Activated CD4-positive, alpha-beta T cell treated with anti-CD3 and anti-CD28 coated beads, Interleukin-2, Interleukin-4, amounts not matched to agents 100 ng/mL and 50 ng/mL, durations not matched to agents 16 hours and 8 hours (primary cell): ENCODE data around the gene CR1.
"Not testable (repeated sequence)": the region's sequence is repeated elsewhere in the genome, so short reads cannot be mapped to it uniquely, and the experiment has no call there.

Source experiments
- DNase-seq: peaks from one replicate; pipeline ENCODE4 v3.0.0-alpha.2; 2020; ENCODE audit warnings: low spot score

CR1 gene

GRCh38 chr1:207495801-207496792 is at the start of gene CR1:
CR1 (plus strand) TSS chr1:207496157; CDS start chr1:207496268, 111 bp downstream.
- DNase-seq, result no peak

- DNase-seq, result no peak
Observed at GRCh38 chr1:207453710-207454045, 42.3 kb upstream of the CR1 start.

GRCh38 chr1:207454046-207454964 is 41.7 kb upstream of the CR1 start, which contains the start of gene CR2:
CR2 (plus strand) TSS chr1:207454328; CDS start chr1:207454419, 91 bp downstream.
- DNase-seq, result no peak

- no peak for DNase-seq
Observed at GRCh38 chr1:207455183-207455754, 40.7 kb upstream of the CR1 start.

GRCh38 chr1:207458414-207458813 is 37.5 kb upstream of the CR1 start:
- DNase-seq, result no peak

- DNase-seq, result peak; percentile 13
Observed at GRCh38 chr1:207459008-207459407, 36.9 kb upstream of the CR1 start.

- no peak for DNase-seq
Observed at GRCh38 chr1:207461649-207462048, 34.3 kb upstream of the CR1 start.

GRCh38 chr1:207462535-207462934 is 33.4 kb upstream of the CR1 start:
- no peak for DNase-seq

GRCh38 chr1:207463021-207463420 is 32.9 kb upstream of the CR1 start:
- DNase-seq, result no peak

- no peak for DNase-seq
Observed at GRCh38 chr1:207463571-207463970, 32.4 kb upstream of the CR1 start.

- DNase-seq, result no peak
Observed at GRCh38 chr1:207470927-207471326, 25.0 kb upstream of the CR1 start.

GRCh38 chr1:207474210-207474609 is 21.7 kb upstream of the CR1 start:
- no peak for DNase-seq

GRCh38 chr1:207486198-207486597 is 9.8 kb upstream of the CR1 start:
- no peak for DNase-seq

- no peak for DNase-seq
Observed at GRCh38 chr1:207487636-207488035, 8.3 kb upstream of the CR1 start.

- no peak for DNase-seq
Observed at GRCh38 chr1:207493212-207493611, 2.7 kb upstream of the CR1 start.

- DNase-seq, result no peak
Observed at GRCh38 chr1:207494171-207494570, 1.8 kb upstream of the CR1 start.

GRCh38 chr1:207495281-207495680 is 676 bp upstream of the CR1 start:
- DNase-seq, result not testable (repeated sequence)

GRCh38 chr1:207497941-207498340 is 2.0 kb downstream of the CR1 start:
- no peak for DNase-seq

GRCh38 chr1:207499573-207499972 is 3.6 kb downstream of the CR1 start:
- DNase-seq, result peak; percentile 57

- DNase-seq, result peak; percentile 60
Observed at GRCh38 chr1:207500306-207500705, 4.3 kb downstream of the CR1 start.

GRCh38 chr1:207501071-207501470 is 5.1 kb downstream of the CR1 start:
- DNase-seq, result no peak

- DNase-seq, result no peak
Observed at GRCh38 chr1:207502726-207503125, 6.8 kb downstream of the CR1 start.
